T-helper 1 cell (primary cell): Measurements from ENCODE around the gene SNX3.
"Not testable (repeated sequence)": the region's sequence is repeated elsewhere in the genome, so short reads cannot be mapped to it uniquely, and the experiment has no call there.

ENCODE experiments used
- DNase-seq, 5 donors: peaks; one replicate each; pipeline ENCODE4 v3.0.0-alpha.2; 2012 to 2020

Gene SNX3

GRCh38 chr6:108260126-108260808 is 573 bp downstream of the SNX3 start:
- peak in 3 of 5 donors; percentile 3 to 23 (median 13) for DNase-seq

- no peak for DNase-seq
Measured at GRCh38 chr6:108254433-108255410, 6.1 kb downstream of the SNX3 start.

DNA sequence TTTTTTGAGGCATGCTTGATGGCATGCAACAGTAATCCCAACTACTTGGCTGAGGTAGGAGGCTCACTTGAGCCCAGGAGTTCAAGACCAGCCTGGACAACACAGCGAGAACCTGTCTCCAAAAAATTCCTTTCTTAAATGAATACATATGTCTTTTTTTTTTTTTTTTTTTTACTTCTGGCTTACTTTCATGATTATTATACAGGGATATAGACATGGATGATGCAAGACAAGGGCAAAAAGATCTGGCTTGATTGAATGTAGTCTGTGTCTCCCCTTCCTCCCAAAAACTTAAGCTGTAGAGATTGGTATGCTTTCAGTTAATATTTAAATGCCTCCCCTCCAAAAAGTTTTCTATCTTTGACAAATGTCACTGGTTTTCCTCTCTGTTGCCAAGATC is 7.6 kb downstream of the SNX3 start:
- DNase-seq, result no peak

DNA sequence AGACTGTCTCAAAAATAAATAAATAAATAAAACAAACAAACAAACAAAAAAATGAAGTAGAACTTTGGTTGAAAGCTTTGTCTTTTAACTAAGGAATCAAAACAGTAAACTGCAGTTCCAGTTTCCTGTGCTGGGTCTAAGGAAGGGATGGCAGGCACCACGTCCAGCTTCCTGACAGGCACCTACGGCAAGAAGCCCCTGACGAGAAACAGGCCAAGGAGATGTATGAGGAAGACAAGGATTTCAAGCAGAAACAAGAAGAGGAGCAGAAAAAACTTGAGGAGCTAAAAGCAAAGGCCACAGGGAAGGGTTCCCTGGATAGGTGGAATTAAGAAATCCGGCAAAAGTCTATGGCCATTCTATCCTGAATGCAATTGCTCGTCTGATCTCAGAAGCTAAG is 8.8 kb downstream of the SNX3 start:
- DNase-seq, result no peak

GRCh38 chr6:108251252-108251651 is 9.6 kb downstream of the SNX3 start:
- DNase-seq, result no peak

- DNase-seq, result no peak
Measured at GRCh38 chr6:108250240-108250866, 10.5 kb downstream of the SNX3 start.

DNA sequence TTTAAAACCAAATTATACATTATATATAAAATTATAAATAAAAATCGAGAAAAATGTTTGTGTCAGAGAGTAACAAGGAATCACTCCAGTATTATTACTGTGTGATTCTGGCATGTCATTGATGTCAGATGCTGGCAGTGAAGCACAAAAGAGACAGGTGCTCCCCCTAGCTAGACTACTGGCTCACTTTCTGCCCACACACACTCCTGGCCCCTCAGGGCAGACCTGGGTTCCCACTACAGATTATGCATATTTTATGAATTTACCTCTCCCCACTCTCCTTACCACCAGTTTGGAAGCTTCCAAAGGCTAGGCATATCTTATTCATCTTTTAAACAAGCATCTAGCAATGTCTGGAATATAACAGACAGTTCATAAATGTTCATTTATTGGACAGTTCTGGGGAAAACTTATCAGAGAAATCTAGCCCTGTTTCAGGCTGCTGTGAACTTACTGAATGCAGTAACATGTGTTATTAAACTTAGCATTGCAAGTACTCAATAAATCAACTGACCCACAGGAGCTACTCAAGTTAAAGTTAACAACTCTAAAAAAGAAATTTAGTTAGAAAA is 12.8 kb downstream of the SNX3 start:
- DNase-seq, result no peak

DNA sequence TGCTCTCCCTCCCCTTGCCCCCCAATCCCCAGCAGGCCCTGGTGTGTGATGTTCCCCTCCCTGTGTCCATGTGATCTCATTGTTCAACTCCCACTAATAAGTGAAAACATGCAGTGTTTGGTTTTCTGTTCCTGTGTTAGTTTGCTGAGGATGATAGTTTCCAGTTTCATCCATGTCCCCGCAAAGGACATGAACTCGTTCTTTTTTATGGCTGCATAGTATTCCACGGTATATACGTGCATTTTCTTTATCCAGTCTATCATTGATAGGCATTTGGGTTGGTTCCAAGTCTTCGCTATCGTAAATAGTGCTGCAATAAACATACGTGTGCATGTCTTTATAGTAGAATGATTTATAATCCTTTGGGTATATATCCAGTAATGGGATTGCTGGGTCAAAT is 15.7 kb downstream of the SNX3 start:
- not testable (repeated sequence) for DNase-seq

DNA sequence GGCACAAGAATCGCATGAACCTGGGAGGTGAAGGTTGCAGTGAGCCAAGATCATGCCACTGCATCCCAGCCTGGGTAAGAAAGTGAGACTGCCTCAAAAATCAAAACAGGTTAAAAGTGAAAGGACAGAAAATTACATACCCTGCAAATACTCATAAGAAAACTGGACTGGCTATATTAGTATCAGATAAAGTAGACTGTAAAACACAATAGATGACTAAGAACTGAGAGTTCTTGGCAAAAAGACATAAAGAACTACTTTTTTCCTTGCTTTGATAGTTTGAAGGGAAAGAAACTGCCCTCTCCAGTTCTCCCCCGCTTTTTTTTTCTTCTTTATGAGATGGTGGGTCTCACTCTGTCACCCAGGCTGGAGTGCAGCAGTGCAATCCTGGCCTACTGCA is 17.0 kb downstream of the SNX3 start:
- DNase-seq, result no peak

DNA sequence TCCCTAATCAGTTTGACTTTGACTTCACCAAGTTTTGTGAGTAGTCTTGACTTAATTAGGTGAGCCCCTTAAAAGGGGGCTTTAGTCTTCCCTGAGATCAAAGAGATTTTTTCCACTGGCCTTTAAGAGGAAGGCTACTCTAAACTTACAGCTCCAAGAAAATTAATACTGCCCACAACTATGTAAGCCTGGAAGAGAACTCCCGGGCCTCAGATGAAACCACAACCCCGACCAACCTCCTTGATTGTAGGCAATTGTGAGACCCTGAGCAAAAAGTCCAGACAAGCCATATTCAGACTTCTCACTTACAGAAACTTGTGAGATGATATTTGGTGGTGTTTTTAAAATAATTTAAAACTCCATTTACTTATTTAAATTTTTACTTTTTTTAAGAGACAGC is 18.1 kb downstream of the SNX3 start:
- no peak for DNase-seq

- no peak for DNase-seq
Measured at GRCh38 chr6:108242259-108242658, 18.6 kb downstream of the SNX3 start.

- DNase-seq, result no peak
Measured at GRCh38 chr6:108238322-108238721, 22.5 kb downstream of the SNX3 start.

GRCh38 chr6:108236791-108237190 is 24.0 kb downstream of the SNX3 start:
- DNase-seq, result no peak

DNA sequence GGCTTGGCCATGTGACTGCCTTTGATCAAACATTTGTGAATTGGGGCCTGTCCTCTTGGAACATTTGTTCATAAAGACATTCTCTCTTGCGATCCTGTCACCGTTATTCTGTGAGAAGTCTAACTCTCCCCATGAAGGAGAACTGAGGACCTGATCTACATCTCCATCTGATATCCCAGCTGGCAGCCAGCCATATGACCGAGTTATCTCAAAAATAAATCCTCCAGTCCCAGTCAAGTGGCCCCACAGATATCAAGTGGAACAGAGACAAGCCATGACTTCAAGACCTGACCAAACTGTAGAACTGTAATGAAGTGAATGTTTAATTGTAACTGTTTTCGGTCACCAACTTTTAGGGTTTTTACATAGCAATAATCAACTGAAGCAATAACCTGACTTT is 25.7 kb downstream of the SNX3 start:
- DNase-seq, result no peak

GRCh38 chr6:108228416-108228815 is 32.4 kb downstream of the SNX3 start:
- DNase-seq, result no peak

DNA sequence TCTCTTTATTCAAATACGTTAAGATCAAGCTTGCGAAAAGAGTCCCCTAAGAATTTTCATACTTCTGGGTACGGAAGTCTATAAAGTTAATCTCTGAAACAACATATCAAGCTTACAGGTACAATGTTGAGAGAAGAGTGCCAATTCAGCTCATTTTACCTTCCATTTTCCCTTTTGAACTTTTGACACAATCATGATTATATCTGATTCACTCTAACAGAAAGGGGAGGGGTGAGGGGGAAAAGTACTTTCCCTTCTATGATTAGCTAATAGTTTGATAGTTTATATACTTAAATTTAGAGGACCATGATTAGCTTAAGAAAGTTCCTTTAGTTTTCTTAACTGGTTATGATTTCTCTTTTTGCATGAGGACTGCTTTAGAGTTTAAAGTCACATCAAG is 33.5 kb downstream of the SNX3 start:
- no peak for DNase-seq

DNA sequence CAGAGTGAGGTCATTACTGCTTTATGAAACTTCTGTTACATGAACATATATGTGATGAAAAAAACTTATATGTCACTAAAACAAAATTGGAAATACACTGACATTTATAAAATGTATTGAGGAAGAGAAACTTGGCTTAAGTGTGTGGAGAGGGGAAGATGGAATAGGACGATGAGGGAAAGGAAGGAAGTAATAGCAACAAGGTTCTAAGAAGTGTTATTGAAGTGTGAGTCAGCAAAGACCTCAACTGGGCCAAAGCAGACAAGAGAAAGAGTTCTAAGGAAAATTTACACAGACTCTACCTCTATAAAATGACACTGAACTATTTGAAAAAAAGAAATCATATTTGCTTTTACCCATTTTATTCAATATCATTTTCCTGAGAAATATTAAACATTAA is 38.3 kb downstream of the SNX3 start:
- peak in 1 of 5 donors; percentile 10 for DNase-seq

- no peak for DNase-seq
Measured at GRCh38 chr6:108222064-108222463, 38.8 kb downstream of the SNX3 start.

- DNase-seq, result no peak
Measured at GRCh38 chr6:108211671-108212070, 49.2 kb downstream of the SNX3 start.

GRCh38 chr6:108210556-108210955 is 50.3 kb downstream of the SNX3 start:
- no peak for DNase-seq

DNA sequence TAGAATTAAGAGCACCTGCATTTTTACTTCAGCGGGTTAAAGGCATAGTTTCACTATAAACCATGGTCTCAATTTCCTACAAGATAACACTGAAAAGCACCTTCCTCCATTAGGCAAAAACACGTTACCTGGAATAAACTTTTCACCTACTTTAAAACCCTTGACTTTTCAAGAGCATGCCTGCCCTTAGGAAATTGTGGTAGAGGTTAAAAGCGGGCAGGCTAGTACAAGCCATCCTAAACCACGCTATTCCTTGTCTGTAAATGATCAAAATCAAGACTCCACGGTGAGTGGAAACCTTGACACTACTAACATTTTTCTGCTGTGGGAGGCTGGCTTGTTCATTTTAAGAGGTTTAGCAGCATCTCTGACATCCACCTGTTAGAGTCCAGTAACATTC is 51.1 kb downstream of the SNX3 start:
- no peak for DNase-seq

DNA sequence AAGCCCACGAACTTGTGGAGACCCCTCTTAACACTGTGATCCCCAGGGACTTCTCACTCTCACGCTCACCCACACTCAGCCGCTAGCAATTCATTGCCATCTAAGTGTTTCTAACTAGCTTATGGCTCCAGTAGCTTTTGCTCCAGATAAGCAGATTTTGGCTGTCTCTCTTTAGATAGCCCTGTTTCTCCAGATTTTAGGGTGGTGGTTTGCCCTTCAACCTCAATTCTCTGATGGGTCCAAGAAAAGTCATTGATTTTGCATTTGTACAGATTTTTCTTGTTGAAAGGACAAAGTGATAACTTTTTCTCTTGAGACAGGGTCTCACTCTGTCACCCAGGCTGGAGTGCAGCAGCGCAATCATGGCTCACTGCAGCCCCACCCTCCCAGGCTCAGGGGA is 53.8 kb downstream of the SNX3 start:
- no peak for DNase-seq
